Epithelial cell of proximal tubule (primary cell): ENCODE measurements around the gene TBK1. TPM values are rescaled to one million over a fixed set of nuclear protein-coding genes. Genes with fewer than 3 reads are reported as not detected.

Experiments used
- DNase-seq: peaks from one replicate; pipeline ENCODE4 v3.0.0-alpha.2; 2011; ENCODE audit warnings: low read depth
- H3K4me3 ChIP-seq: 2 replicates; pipeline ENCODE4 v1.5.1; 2011; ENCODE audit warnings: low read depth, mild to moderate bottlenecking, low read length
- CTCF ChIP-seq: conservative IDR thresholded peaks from 2 replicates; pipeline ENCODE4 v1.5.1; 2012; ENCODE audit warnings: low read depth, mild to moderate bottlenecking, low read length
- total RNA-seq: library from RNA; depleted of rRNA; stranded (reverse); fragments of >200 nt; gene quantifications from 2 replicates; pipeline ENCODE4 v1.2.3, GENCODE V29; 2015

Gene TBK1
- total RNA-seq, 1 donor from 2014 or later: 16.7 TPM

DNA sequence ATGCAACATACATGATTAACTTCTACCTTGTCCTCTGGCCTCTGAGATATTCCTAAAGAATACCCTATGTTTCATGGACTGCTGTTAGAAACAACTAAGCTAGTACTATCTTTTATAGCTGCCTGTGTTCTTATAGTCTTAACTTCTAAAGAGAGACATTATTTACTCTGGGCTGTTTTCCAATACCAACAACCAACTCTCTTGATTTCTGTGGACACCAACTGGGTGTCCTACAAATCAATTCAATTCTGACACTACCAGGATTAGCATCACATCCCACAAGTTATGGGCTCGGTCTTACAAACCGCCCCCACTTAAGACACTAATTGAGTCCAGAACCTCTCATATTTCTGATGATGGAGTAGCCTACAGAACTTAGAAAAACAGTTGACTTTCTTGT is 39.5 kb upstream of the TBK1 start:
- no peak overlapping the region for H3K4me3 ChIP-seq
- no peak for DNase-seq
- no peak for TF ChIP-seq CTCF

GRCh38 chr12:64413884-64414283 is 38.0 kb upstream of the TBK1 start:
- no peak for TF ChIP-seq CTCF
- DNase-seq: no peak
- H3K4me3 ChIP-seq: no peak overlapping the region

GRCh38 chr12:64418209-64418608 is 33.7 kb upstream of the TBK1 start:
- no peak for DNase-seq
- no peak overlapping the region for H3K4me3 ChIP-seq
- TF ChIP-seq CTCF: no peak

DNA sequence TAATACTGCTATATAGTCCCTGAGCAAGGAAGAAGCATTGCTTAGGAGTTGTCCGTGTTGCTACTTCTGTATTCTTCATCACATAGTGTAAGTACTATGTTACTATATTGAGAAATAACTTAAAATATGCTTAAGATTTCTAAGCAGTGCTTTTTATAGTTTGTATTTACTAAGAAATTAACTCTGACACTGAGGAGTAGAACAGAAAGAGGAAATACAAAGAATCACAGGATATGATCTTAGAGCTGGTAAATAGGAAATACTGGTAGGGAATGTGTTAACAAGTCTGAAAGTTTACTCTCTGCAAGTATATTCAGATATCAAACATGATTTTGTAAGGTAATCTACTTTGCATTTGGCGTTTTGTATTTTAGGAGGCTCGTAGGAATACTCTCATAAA is 32.2 kb upstream of the TBK1 start:
- no peak for DNase-seq
- no peak for TF ChIP-seq CTCF
- no peak overlapping the region for H3K4me3 ChIP-seq

DNA sequence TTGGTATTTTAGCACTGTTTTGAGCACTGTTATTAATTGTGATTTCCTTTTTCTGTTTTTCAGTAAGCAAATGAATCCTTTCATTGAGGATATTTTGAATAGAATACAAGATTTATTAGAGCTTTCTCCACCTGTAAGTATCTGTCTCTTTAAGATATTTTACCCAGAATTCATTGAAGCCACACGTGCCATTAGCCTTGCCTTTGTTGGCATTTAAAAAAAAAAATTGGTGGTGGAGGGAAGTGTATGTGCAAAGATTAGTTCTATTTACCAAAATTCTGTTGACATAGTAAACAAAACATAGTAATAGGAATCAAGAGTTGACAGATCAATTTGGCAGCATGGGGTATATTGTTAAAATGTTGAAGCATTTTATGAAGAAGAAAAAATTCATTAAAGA is 23.9 kb upstream of the TBK1 start:
- no peak for TF ChIP-seq CTCF
- no peak for DNase-seq
- no peak overlapping the region for H3K4me3 ChIP-seq

DNA sequence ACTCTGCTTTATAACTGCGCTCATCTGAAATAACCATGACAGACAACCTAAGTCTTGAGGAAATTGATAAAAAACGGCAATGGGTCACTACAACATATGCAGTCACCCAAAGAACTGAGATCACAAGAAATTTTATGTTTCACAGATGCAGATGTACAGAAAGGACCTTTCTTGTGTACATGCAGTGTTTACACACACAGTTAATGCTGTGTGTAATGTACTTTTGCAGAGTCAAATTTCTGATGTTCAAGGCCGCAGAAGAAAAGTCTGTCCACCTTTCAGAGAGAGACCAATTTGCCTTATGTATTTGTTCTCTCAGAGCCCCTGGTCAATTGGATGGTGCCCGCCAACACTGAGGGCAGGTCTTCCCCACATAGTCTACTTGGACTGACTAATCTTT is 23.0 kb upstream of the TBK1 start:
- H3K4me3 ChIP-seq: no peak overlapping the region
- DNase-seq: no peak
- no peak for TF ChIP-seq CTCF

GRCh38 chr12:64430886-64431285 is 21.0 kb upstream of the TBK1 start:
- H3K4me3 ChIP-seq: no peak overlapping the region
- no peak for DNase-seq
- no peak for TF ChIP-seq CTCF
